Left lung (tissue), 10 donors: ENCODE measurements around the gene KCNK3. TPM values are rescaled to one million over a fixed set of nuclear protein-coding genes. Genes with fewer than 3 reads are reported as not detected.

Source experiments
- ATAC-seq: fragments of 200-7000 bp; cut with Tn5 transposase; one replicate; pipeline ENCODE4 v1.9.1; 2020; ENCODE audit warnings: moderate library complexity
- DNase-seq, 4 donors: peaks; one replicate each; pipeline ENCODE4 v3.0.0-alpha.2; 2013 to 2020
- H3K27ac ChIP-seq, 2 donors: fragments of 200-600 bp; sonication (generic) in 1 of 2; one replicate each; pipeline versions ENCODE4 v1.5.0 to v1.8.0; 2020 to 2021
- H3K27me3 ChIP-seq, 2 donors: fragments of 200-600 bp; sonication (generic) in 1 of 2; one replicate each; pipeline versions ENCODE4 v1.5.0 to v1.8.0; 2020 to 2021
- H3K36me3 ChIP-seq, 2 donors: fragments of 200-600 bp; sonication (generic) in 1 of 2; one replicate each; pipeline versions ENCODE4 v1.5.0 to v1.8.0; 2020 to 2021
- H3K4me1 ChIP-seq, 2 donors: fragments of 200-600 bp; one replicate each; pipeline ENCODE4 v1.8.0; 2021
- H3K4me3 ChIP-seq, 2 donors: fragments of 200-600 bp; sonication (generic) in 1 of 2; one replicate each; pipeline versions ENCODE4 v1.5.0 to v1.8.0; 2020 to 2021; ENCODE audit warnings: mild to moderate bottlenecking in 1 of 2
- H3K9me3 ChIP-seq, 2 donors: fragments of 200-600 bp; sonication (generic) in 1 of 2; one replicate each; pipeline versions ENCODE4 v1.5.0 to v1.8.0; 2020 to 2021
- intact Hi-C, 2 donors: fragments of 100-400 bp; cut with DNase I; formaldehyde crosslinking; loops; one replicate each; pipeline versions ENCODE4 v1.11.2 to v1.14.2; 2022
- polyA plus RNA-seq, 6 donors: library from polyadenylated mRNA; unstranded; fragments of 120-200 nt; gene quantifications; one replicate each; pipeline ENCODE4 v1.2.1, GENCODE V29; 2013; ENCODE audit not compliant: insufficient read length in 6 of 6
- total RNA-seq, 2 donors: library from RNA; stranded (reverse); fragmentation: NEBNext Ultra II Directional; extraction: Animal tissue kit (Norgen Biotek cat#: 25700); gene quantifications; one replicate each; pipeline ENCODE4 v1.2.1, GENCODE V29; 2021
- TF ChIP-seq, protein P1 (sequence below), 2 donors: fragments of 200-600 bp; sonication (generic) in 1 of 2; IDR thresholded peaks; one replicate each; pipeline versions ENCODE4 v1.5.0 to v1.8.0; 2021; ENCODE audit warnings: antibody characterized with exemption in 2 of 2
- donor health status: DM: no; HTN: yes; CAD: no.
- donor health status: DM: no; HTN: no; CAD: no.

KCNK3 gene
- total and polyA plus RNA-seq, 8 donors, result 17.8 to 34.9 (median 28.3) TPM

DNA sequence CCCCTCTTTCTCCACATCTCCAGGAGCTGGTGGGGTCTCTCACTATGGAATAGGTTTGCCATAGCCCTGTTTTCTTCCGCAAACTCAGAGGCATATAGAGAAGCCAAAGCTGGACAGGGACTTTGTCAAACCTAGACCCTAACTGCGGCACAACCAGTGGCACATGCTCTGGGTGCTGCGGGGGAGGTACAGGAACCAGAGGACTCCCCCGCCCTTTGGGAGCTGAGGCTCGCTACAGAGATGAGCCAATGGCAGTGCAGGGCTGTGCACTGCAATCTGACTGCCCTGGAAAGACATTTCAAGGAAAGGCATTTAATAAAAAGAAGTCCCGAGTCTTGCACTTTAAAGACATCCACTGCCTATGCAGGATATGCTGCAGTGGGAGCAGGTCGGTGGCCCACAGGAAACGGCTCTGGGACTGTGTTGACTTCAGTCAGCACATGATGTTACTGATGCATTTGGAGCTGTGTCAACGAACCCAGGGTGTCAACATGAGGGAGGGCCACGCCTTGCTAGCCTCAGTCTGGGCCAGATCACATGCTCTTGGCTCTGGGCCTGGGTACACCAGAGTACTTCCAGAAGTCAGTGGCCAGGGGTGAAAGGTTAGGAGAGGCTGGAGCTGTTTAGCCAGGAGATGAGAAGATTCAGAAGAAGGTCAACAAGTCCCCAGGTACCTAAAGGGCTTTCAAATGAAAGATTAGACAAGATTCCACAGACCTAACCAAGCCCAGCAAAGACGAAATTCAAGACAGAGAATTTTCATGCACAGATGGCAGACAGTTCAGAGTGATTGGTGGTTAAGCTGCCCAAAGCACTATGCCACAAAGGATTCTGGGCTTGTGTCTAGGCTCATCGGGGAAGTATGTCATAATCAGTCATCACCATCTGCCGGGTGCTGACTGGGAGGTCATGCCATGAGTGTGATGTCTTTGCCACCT, 79.8 kb downstream of the KCNK3 start:
- ATAC-seq, result peak; percentile 72
- TF ChIP-seq, protein P1, sequence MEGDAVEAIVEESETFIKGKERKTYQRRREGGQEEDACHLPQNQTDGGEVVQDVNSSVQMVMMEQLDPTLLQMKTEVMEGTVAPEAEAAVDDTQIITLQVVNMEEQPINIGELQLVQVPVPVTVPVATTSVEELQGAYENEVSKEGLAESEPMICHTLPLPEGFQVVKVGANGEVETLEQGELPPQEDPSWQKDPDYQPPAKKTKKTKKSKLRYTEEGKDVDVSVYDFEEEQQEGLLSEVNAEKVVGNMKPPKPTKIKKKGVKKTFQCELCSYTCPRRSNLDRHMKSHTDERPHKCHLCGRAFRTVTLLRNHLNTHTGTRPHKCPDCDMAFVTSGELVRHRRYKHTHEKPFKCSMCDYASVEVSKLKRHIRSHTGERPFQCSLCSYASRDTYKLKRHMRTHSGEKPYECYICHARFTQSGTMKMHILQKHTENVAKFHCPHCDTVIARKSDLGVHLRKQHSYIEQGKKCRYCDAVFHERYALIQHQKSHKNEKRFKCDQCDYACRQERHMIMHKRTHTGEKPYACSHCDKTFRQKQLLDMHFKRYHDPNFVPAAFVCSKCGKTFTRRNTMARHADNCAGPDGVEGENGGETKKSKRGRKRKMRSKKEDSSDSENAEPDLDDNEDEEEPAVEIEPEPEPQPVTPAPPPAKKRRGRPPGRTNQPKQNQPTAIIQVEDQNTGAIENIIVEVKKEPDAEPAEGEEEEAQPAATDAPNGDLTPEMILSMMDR (IDR thresholded peaks at IDR 0.05), result no peak
- no peaks in the 10 kb centered on the region for H3K27me3 ChIP-seq
- intact Hi-C loops, result no loop called here
- H3K9me3 ChIP-seq, result no peaks in the 10 kb centered on the region
- DNase-seq, result peak in 3 of 4 donors; percentile 36 to 92 (median 80)
- no peak overlapping the region for H3K4me3 ChIP-seq
- peak overlapping the region; percentile 74 to 75 for H3K27ac ChIP-seq
- peaks cover 29 to 65% of the 10 kb centered on the region in 2 donors for H3K4me1 ChIP-seq
- peaks cover 0 to 40% of the 10 kb centered on the region in 2 donors for H3K36me3 ChIP-seq

DNA sequence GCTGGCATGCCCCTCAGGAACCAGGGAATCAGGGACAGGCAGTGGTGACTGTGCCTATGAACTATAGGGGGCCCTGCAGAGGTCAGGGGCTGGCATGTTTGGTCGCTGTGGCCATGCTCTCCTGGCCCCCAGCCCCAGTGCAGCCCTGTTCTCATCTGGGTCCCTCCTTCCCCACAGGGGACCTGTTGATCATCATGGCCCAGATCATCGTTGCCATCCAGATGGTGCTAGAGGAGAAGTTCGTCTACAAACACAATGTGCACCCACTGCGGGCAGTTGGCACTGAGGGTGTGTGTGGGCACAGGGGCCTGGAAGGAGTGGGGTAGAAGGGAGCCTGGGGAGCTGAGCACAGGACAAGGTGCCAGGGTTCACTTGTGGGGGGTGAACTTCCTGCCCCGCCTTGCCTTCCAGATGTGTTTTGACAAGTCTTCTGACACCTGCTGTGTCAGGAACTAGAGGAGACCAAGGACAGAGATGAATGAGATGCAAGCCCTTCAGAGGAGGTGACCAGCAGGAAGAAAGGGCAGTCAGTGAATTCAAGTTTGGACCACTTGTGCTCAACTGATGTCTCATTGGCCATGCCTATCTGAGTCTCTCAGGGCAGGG, 83.8 kb downstream of the KCNK3 start:
- ATAC-seq (no peak), DNase-seq (no peak)
- TF ChIP-seq, protein P1 (IDR thresholded peaks at IDR 0.05), result no peak
- Histone ChIP-seq H3K4me1 (peaks cover 17 to 25% of the 10 kb centered on the region in 2 donors), H3K9me3 (no peaks in the 10 kb centered on the region), H3K27me3 (no peaks in the 10 kb centered on the region), H3K4me3 (no peak overlapping the region), H3K36me3 (peaks cover 0 to 77% of the 10 kb centered on the region in 2 donors), H3K27ac (no peak overlapping the region)
- intact Hi-C loops, result no loop called here

DNA sequence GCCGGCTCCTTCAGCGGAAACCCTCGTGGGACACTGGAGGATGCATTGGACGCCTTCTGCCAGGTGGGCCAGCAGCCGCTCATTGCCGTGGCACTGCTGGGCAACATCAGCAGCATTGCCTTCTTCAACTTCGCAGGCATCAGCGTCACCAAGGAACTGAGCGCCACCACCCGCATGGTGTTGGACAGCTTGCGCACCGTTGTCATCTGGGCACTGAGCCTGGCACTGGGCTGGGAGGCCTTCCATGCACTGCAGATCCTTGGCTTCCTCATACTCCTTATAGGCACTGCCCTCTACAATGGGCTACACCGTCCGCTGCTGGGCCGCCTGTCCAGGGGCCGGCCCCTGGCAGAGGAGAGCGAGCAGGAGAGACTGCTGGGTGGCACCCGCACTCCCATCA, 85.6 kb downstream of the KCNK3 start:
- ATAC-seq, result no peak
- H3K4me3 ChIP-seq, result no peak overlapping the region
- no peak for DNase-seq

DNA sequence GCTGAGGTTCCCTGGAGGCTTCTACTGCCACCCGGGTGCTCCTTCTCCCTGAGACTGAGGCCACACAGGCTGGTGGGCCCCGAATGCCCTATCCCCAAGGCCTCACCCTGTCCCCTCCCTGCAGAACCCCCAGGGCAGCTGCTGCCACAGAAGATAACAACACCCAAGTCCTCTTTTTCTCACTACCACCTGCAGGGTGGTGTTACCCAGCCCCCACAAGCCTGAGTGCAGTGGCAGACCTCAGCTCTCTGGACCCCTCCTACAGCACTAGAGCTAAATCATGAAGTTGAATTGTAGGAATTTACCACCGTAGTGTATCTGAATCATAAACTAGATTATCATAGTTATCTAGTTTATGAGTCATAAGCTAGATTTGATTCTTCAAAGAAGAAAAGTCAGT, 86.0 kb downstream of the KCNK3 start:
- Histone ChIP-seq H3K4me3 (no peak overlapping the region), H3K27me3 (no peaks in the 10 kb centered on the region), H3K27ac (no peak overlapping the region), H3K36me3 (peaks cover 0 to 84% of the 10 kb centered on the region in 2 donors), H3K9me3 (no peaks in the 10 kb centered on the region), H3K4me1 (peaks cover 0 to 3% of the 10 kb centered on the region in 2 donors)
- TF ChIP-seq, protein P1 (IDR thresholded peaks at IDR 0.05), result no peak
- no peak for DNase-seq
- ATAC-seq, result no peak
- intact Hi-C loops, result no loop called here

More for the DNA sequence above, 85.6 kb downstream of the KCNK3 start:
- no peaks in the 10 kb centered on the region for H3K27me3 ChIP-seq
- TF ChIP-seq, protein P1 (IDR thresholded peaks at IDR 0.05), result no peak
- peaks cover 0 to 84% of the 10 kb centered on the region in 2 donors for H3K36me3 ChIP-seq
- no peak overlapping the region for H3K27ac ChIP-seq
- H3K9me3 ChIP-seq, result no peaks in the 10 kb centered on the region
- H3K4me1 ChIP-seq, result peaks cover 0 to 7% of the 10 kb centered on the region in 2 donors
- intact Hi-C loops, result no loop called here

DNA sequence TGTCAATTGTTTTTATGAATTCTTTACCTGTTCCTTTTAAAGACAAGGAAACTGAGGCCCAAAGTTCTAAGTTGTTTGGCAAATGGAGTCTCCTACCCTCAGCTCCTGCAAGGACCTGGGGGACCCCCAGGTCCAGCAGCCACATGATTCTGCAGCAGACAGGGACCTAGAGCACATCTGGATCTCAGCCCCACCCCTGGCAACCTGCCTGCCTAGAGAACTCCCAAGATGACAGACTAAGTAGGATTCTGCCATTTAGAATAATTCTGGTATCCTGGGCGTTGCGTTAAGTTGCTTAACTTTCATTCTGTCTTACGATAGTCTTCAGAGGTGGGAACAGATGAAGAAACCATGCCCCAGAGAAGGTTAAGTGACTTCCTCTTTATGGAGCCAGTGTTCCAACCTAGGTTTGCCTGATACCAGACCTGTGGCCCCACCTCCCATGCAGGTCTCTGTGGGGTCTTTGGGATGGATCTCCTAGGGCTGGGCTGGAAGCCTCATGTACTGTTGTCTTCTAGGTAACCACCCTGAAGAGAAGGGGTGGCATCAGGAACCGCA, 87.8 kb downstream of the KCNK3 start:
- peak overlapping the region in 1 of 2 donors; percentile 34 for H3K27ac ChIP-seq
- no peak for DNase-seq
- H3K9me3 ChIP-seq, result no peaks in the 10 kb centered on the region
- peaks cover 0 to 8% of the 10 kb centered on the region in 2 donors for H3K4me1 ChIP-seq
- peaks cover 0 to 67% of the 10 kb centered on the region in 2 donors for H3K36me3 ChIP-seq
- H3K4me3 ChIP-seq, result no peak overlapping the region
- no peaks in the 10 kb centered on the region for H3K27me3 ChIP-seq
- intact Hi-C loops, result no loop called here
- TF ChIP-seq, protein P1 (IDR thresholded peaks at IDR 0.05), result no peak
- ATAC-seq, result no peak
